ENCODE measurements around the gene LRMDA.

DNA sequence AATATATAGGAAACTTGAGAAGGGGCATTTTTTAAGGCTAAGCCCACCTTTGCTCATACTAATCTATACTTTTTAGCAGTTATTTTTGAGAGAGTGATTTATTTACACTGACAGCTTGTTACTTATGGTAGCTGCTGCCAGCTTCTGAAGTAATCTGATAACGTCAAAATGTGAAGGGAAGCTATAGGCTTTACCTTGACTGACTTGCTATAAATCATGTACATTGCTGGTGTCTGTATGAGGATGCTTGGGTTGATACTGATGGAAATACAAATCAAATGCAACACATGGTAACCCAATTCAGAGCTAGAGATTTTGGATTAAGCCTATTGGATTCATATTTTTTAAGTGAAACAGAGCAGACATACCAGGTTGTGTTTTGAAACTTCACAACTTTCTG lies 299.4 kb downstream of the LRMDA start:
- TF ChIP-seq EP300 (IDR thresholded peaks at IDR 0.05; ENCODE audit: low read depth) (no peak), CTCF (IDR thresholded peaks at IDR 0.05) (no peak), POLR2A (IDR thresholded peaks at IDR 0.05) (no peak)

Data from transverse colon (tissue), 3 donors.